NCI-H1092 treated with DMSO at 0.1 percent for 48 hours (cell line): ENCODE data around the gene KIF4A.
"Not testable (repeated sequence)": the region's sequence is repeated elsewhere in the genome, so short reads cannot be mapped to it uniquely, and the experiment has no call there.

Source experiments
- DNase-seq: peaks from one replicate; lab custom pipeline; 2025; lab: John Stamatoyannopoulos, UW

The KIF4A gene

GRCh38 chrX:70289793-70290770 is at the start of gene KIF4A, which contains the start of gene PDZD11:
KIF4A (plus strand) TSS chrX:70290104; CDS start chrX:70290459, 355 bp downstream.
PDZD11 (minus strand) TSS chrX:70289927; CDS start chrX:70289341, 586 bp downstream.
- peak; percentile 85 for DNase-seq

- no peak for DNase-seq
Measured at GRCh38 chrX:70240751-70241150, 49.2 kb upstream of the KIF4A start.

- DNase-seq: no peak
Measured at GRCh38 chrX:70241501-70241900, 48.4 kb upstream of the KIF4A start.

- not testable (repeated sequence) for DNase-seq
Measured at GRCh38 chrX:70243601-70244000, 46.3 kb upstream of the KIF4A start.

GRCh38 chrX:70244881-70245280 is 45.0 kb upstream of the KIF4A start:
- no peak for DNase-seq

GRCh38 chrX:70247252-70247651 is 42.7 kb upstream of the KIF4A start:
- no peak for DNase-seq

- no peak for DNase-seq
Measured at GRCh38 chrX:70252491-70252890, 37.4 kb upstream of the KIF4A start.

- DNase-seq: no peak
Measured at GRCh38 chrX:70253377-70254062, 36.4 kb upstream of the KIF4A start.

- DNase-seq: no peak
Measured at GRCh38 chrX:70254063-70254400, 35.9 kb upstream of the KIF4A start.

GRCh38 chrX:70254909-70255308 is 35.0 kb upstream of the KIF4A start:
- no peak for DNase-seq

GRCh38 chrX:70255452-70255851 is 34.5 kb upstream of the KIF4A start:
- DNase-seq: no peak

- no peak for DNase-seq
Measured at GRCh38 chrX:70257423-70258288, 32.2 kb upstream of the KIF4A start.

- DNase-seq: no peak
Measured at GRCh38 chrX:70260104-70260503, 29.8 kb upstream of the KIF4A start, which contains the start of gene P2RY4. P2RY4 (minus strand) TSS chrX:70260204; CDS start chrX:70259624, 580 bp downstream.

GRCh38 chrX:70262952-70263567 is 26.8 kb upstream of the KIF4A start:
- peak; percentile 22 for DNase-seq

- DNase-seq: no peak
Measured at GRCh38 chrX:70264784-70265183, 25.1 kb upstream of the KIF4A start.

- no peak for DNase-seq
Measured at GRCh38 chrX:70268034-70268433, 21.9 kb upstream of the KIF4A start, which contains the start of gene ARR3. ARR3 (plus strand) TSS chrX:70268334; CDS start chrX:70269386, 1,052 bp downstream.

- DNase-seq: not testable (repeated sequence)
Measured at GRCh38 chrX:70274029-70274428, 15.9 kb upstream of the KIF4A start.

GRCh38 chrX:70279081-70279480 is 10.8 kb upstream of the KIF4A start:
- no peak for DNase-seq

GRCh38 chrX:70280573-70280972 is 9.3 kb upstream of the KIF4A start:
- no peak for DNase-seq

GRCh38 chrX:70281951-70282350 is 8.0 kb upstream of the KIF4A start, which contains the start of gene RAB41:
RAB41 (plus strand) TSS chrX:70282172; CDS start chrX:70282218, 46 bp downstream.
- DNase-seq: no peak

- no peak for DNase-seq
Measured at GRCh38 chrX:70289168-70289792, 624 bp upstream of the KIF4A start.
